GM12878 (cell line): Measurements from ENCODE around the gene ADCY7. TPM values are rescaled to one million over a fixed set of nuclear protein-coding genes. Genes with fewer than 3 reads are reported as not detected.

Experiments used
- ATAC-seq: fragments of 200-7000 bp; cut with Tn5 transposase; 3 replicates; pipeline ENCODE4 v1.9.1; 2020; ENCODE audit warnings: mild to moderate bottlenecking, moderate library complexity
- BruUV-seq: library from RNA; stranded (reverse); fragments of 400-500 nt; replicated peaks from 2 replicates; lab custom pipeline; 2021; lab: Mats Ljungman, UMichigan
- CTCF ChIA-PET: fragments of 300-600 bp; sonication (Branson Sonifier 250); formaldehyde crosslinking; extraction: SDS; loops from one replicate; lab custom pipeline; 2021; ENCODE audit warnings: inconsistent platforms; lab: Yijun Ruan, JAX
- POLR2A ChIA-PET: fragments of 350-600 bp; formaldehyde crosslinking; extraction: SDS; loops from one replicate; lab custom pipeline; 2021; ENCODE audit warnings: inconsistent platforms; lab: Charles Lee
- RAD21 ChIA-PET: fragments of 300-600 bp; sonication (Branson Sonifier 250); formaldehyde crosslinking; loops from one replicate; lab custom pipeline; 2023; ENCODE audit warnings: antibody characterized with exemption; ENCODE audit not compliant: unreplicated experiment; lab: Charles Lee
- SMC1A ChIA-PET: fragments of 300-600 bp; sonication (Branson Sonifier 250); formaldehyde crosslinking; loops from one replicate; lab custom pipeline; 2023; ENCODE audit not compliant: unreplicated experiment, uncharacterized antibody; lab: Charles Lee
- DNase-seq: peaks from one replicate; pipeline ENCODE4 v3.0.0-alpha.2; 2011; ENCODE audit warnings: low read depth, low spot score
- FAIRE-seq: peaks from 3 replicates; lab custom pipeline; 2011; peaks lifted over from hg19 to GRCh38; lab: Jason Lieb, UNC
- H2AFZ ChIP-seq: 2 replicates; pipeline ENCODE4 v1.6.0; 2011; ENCODE audit warnings: low read depth, low read length, control low read depth; ENCODE audit not compliant: control insufficient read depth
- H3K27ac ChIP-seq: 2 replicates; pipeline ENCODE4 v1.5.1; 2011; ENCODE audit warnings: control low read depth; ENCODE audit not compliant: control insufficient read depth, insufficient read depth
- H3K27me3 ChIP-seq, 2 experiments: replicated peaks in 1 of 2; 2 replicates each; pipeline versions ENCODE4 v1.6.0 to v1.6.1; 2011; ENCODE audit warnings: low read length in 1 of 2; ENCODE audit not compliant: control insufficient read depth in 2 of 2, insufficient read depth in 2 of 2
- H3K36me3 ChIP-seq, 2 experiments: 2 replicates each; pipeline ENCODE4 v1.5.1; 2011; ENCODE audit warnings: low read length in 1 of 2; ENCODE audit not compliant: control insufficient read depth in 2 of 2, insufficient read depth in 2 of 2
- H3K4me1 ChIP-seq: 2 replicates; pipeline ENCODE4 v1.6.1; 2011; ENCODE audit warnings: mild to moderate bottlenecking, low read length, moderate library complexity, mixed read lengths; ENCODE audit not compliant: control insufficient read depth, insufficient read depth
- H3K4me2 ChIP-seq: 2 replicates; pipeline ENCODE4 v1.6.0; 2011; ENCODE audit warnings: control low read depth; ENCODE audit not compliant: control insufficient read depth, insufficient read depth
- H3K4me3 ChIP-seq: fragments of 200-600 bp; sonication (generic); 2 replicates; pipeline ENCODE4 v1.5.1; 2016
- H3K79me2 ChIP-seq: 2 replicates; pipeline ENCODE4 v1.6.0; 2011; ENCODE audit warnings: low read length; ENCODE audit not compliant: control insufficient read depth, insufficient read depth
- H3K9ac ChIP-seq: 2 replicates; pipeline ENCODE4 v1.8.0; 2011; ENCODE audit warnings: low read length, control low read depth, mixed read lengths; ENCODE audit not compliant: control insufficient read depth, insufficient read depth
- H3K9me3 ChIP-seq: replicated peaks from 3 replicates; pipeline ENCODE4 v1.5.1; 2011; ENCODE audit warnings: mild to moderate bottlenecking, low read length; ENCODE audit not compliant: control insufficient read depth, insufficient read depth
- H4K20me1 ChIP-seq: 2 replicates; pipeline ENCODE4 v1.6.0; 2011; ENCODE audit not compliant: control insufficient read depth, insufficient read depth
- ATF3 ChIP-seq: IDR thresholded peaks from 2 replicates; pipeline ENCODE4 v1.6.1; 2011; ENCODE audit warnings: low read depth, mild to moderate bottlenecking, low read length, moderate library complexity, borderline replicate concordance; ENCODE audit errors: extremely low read depth
- CHD2 ChIP-seq: IDR thresholded peaks from 2 replicates; pipeline ENCODE4 v1.6.1; 2011; ENCODE audit warnings: low read depth, low read length, improper control_type of control experiment, borderline replicate concordance
- IKZF1 ChIP-seq: fragments of 450-650 bp; conservative IDR thresholded peaks from 2 replicates; pipeline ENCODE4 v1.6.1; 2017; ENCODE audit warnings: antibody characterized with exemption, mild to moderate bottlenecking
- IKZF2 ChIP-seq, 2 experiments: fragments of 450-650 bp; IDR thresholded peaks; 2 replicates each; pipeline ENCODE4 v1.6.1; 2017; ENCODE audit warnings: mild to moderate bottlenecking in 2 of 2, moderate library complexity in 2 of 2
- JUNB ChIP-seq: IDR thresholded peaks from 2 replicates; pipeline ENCODE4 v1.6.1; 2016; ENCODE audit warnings: antibody characterized with exemption, mild to moderate bottlenecking
- KDM1A ChIP-seq: fragments of 200-600 bp; sonication (generic); IDR thresholded peaks from 2 replicates; pipeline ENCODE4 v1.6.1; 2016; ENCODE audit warnings: borderline replicate concordance
- LARP7 ChIP-seq: fragments of 450-650 bp; IDR thresholded peaks from 2 replicates; pipeline ENCODE4 v1.6.1; 2017; ENCODE audit warnings: mild to moderate bottlenecking
- NFYB ChIP-seq: IDR thresholded peaks from 2 replicates; pipeline ENCODE4 v1.6.1; 2011; ENCODE audit warnings: low read depth, mild to moderate bottlenecking, low read length, improper control_type of control experiment, moderate library complexity; ENCODE audit not compliant: insufficient read depth
- PAX5 ChIP-seq: IDR thresholded peaks from 2 replicates; pipeline ENCODE4 v1.6.1; 2011; ENCODE audit warnings: low read depth, low read length, borderline replicate concordance
- PML ChIP-seq: IDR thresholded peaks from 2 replicates; pipeline ENCODE4 v1.6.1; 2012; ENCODE audit warnings: low read length, inconsistent platforms
- RAD21 ChIP-seq: IDR thresholded peaks from 2 replicates; pipeline ENCODE4 v1.6.1; 2011; ENCODE audit warnings: mild to moderate bottlenecking, low read depth, low read length, moderate library complexity; ENCODE audit not compliant: insufficient read depth
- RAD51 ChIP-seq: fragments of 450-650 bp; IDR thresholded peaks from 2 replicates; pipeline ENCODE4 v1.6.1; 2016; ENCODE audit warnings: moderate library complexity, mild to moderate bottlenecking, inconsistent platforms
- RB1 ChIP-seq: fragments of 450-650 bp; formaldehyde crosslinking; IDR thresholded peaks from 2 replicates; pipeline ENCODE4 v1.6.1; 2017; ENCODE audit warnings: mild to moderate bottlenecking, borderline replicate concordance
- RFX5 ChIP-seq: IDR thresholded peaks from 2 replicates; pipeline ENCODE4 v1.6.1; 2011; ENCODE audit warnings: low read depth, low read length, improper control_type of control experiment
- SMARCA5 ChIP-seq: fragments of 450-650 bp; IDR thresholded peaks from 2 replicates; pipeline ENCODE4 v1.6.1; 2017; ENCODE audit warnings: mild to moderate bottlenecking
- SP1 ChIP-seq: IDR thresholded peaks from one replicate; pipeline ENCODE4 v1.6.1; 2011; ENCODE audit warnings: low read depth, low read length
- SRF ChIP-seq, 2 experiments: IDR thresholded peaks; 2 replicates each; pipeline ENCODE4 v1.6.1; 2011; ENCODE audit warnings: low read depth in 2 of 2, low read length in 2 of 2, mild to moderate bottlenecking in 1 of 2, moderate library complexity in 1 of 2
- SUZ12 ChIP-seq: fragments of 200-600 bp; sonication (generic); IDR thresholded peaks from one replicate; pipeline ENCODE4 v1.6.1; 2018; ENCODE audit warnings: antibody characterized with exemption, mild to moderate bottlenecking; ENCODE audit not compliant: unreplicated experiment
- TAF1 ChIP-seq: IDR thresholded peaks from 2 replicates; pipeline ENCODE4 v1.6.1; 2011; ENCODE audit warnings: mild to moderate bottlenecking, low read depth, low read length, borderline replicate concordance
- TCF3 ChIP-seq: IDR thresholded peaks from 2 replicates; pipeline ENCODE4 v1.6.1; 2012; ENCODE audit warnings: low read depth, mild to moderate bottlenecking, low read length, borderline replicate concordance; ENCODE audit not compliant: insufficient read depth
- ZBTB33 ChIP-seq: fragments of 450-650 bp; IDR thresholded peaks from 2 replicates; pipeline ENCODE4 v1.6.1; 2017; ENCODE audit warnings: mild to moderate bottlenecking
- ZNF217 ChIP-seq: fragments of 450-650 bp; IDR thresholded peaks from 2 replicates; pipeline ENCODE4 v1.6.1; 2017; ENCODE audit warnings: antibody characterized with exemption, mild to moderate bottlenecking
- ZNF384 ChIP-seq: IDR thresholded peaks from 2 replicates; pipeline ENCODE4 v1.6.1; 2012; ENCODE audit warnings: low read depth, mild to moderate bottlenecking, low read length, improper control_type of control experiment, borderline replicate concordance
- WGBS: methylation state at CpG from one replicate; pipeline ENCODE4 v1.1.6; 2016; ENCODE audit warnings: low lambda C conversion rate; ENCODE audit not compliant: insufficient replicate concordance, insufficient coverage; ENCODE audit errors: missing lambda C conversion rate; 5-methylcytosine and 5-hydroxymethylcytosine counted together
- in situ Hi-C: fragments of 300-500 bp; cut with MboI; formaldehyde crosslinking; loops from 9 replicates; pipeline ENCODE4 v1.14.3; 2018; ENCODE audit warnings: mixed read lengths
- intact Hi-C: fragments of 100-400 bp; cut with micrococcal nuclease; formaldehyde crosslinking; loops from one replicate; pipeline ENCODE4 v1.14.2; 2022; ENCODE audit not compliant: unreplicated experiment
- polyA plus RNA-seq, 11 experiments: library from polyadenylated mRNA; depleted of rRNA in 4 of 11; unstranded in 6 of 11; stranded (reverse) in 5 of 11; fragments of >200 nt; fragmentation: Nextera tagmentation in 4 of 11; fragmentation: Illumina TruSeq in 1 of 11; extraction: Ambion mirVana in 4 of 11; extraction: Trizol in 1 of 11; gene quantifications; 1 replicate in 1 of 11; 2 replicates in 10 of 11; pipeline versions ENCODE4 v1.2.1 to v1.2.3, GENCODE V29; 2011 to 2016; ENCODE audit warnings: inconsistent platforms in 2 of 11, missing spikeins in 2 of 11, low read depth in 1 of 11
- total RNA-seq, 4 experiments: library from RNA; depleted of rRNA in 3 of 4; stranded (reverse); fragments of >200 nt in 3 of 4; fragmentation: Illumina TruSeq in 1 of 4; extraction: Trizol in 1 of 4; gene quantifications; 2 replicates each; pipeline versions ENCODE4 v1.2.1 to v1.2.3, GENCODE V29; 2013 to 2021

The ADCY7 gene
- total and polyA plus RNA-seq, 10 of the 15 experiments (the other 5 are each of a cell fraction or from before 2014, with no cell fraction given) = 1.2 to 87.9 (median 24.4) TPM

- TF ChIP-seq RFX5 (no peak), ATF3 (no peak), SRF (IDR thresholded peaks at IDR 0.05; ENCODE audit: low read depth in 2 of 2, low read length in 2 of 2) (no peak), ZBTB33 (no peak), PAX5 (no peak), IKZF2 (IDR thresholded peaks at IDR 0.05) (peak; percentile 98), NFYB (no peak), ZNF384 (peak; percentile 67; the same call in 1 of the 2 replicates), PML (no peak)
Observed at GRCh38 chr16:50276801-50277555, 10.6 kb downstream of the ADCY7 start (continued).

- Histone ChIP-seq H3K4me2 (peak overlapping the region; percentile 65; the same call in 1 of the 2 replicates), H3K27me3 (no peaks in the 10 kb centered on the region), H3K9ac (no peak overlapping the region), H4K20me1 (no peaks in the 10 kb centered on the region), H2AFZ (no peak overlapping the region), H3K4me1 (peaks cover 80% of the 10 kb centered on the region), H3K4me3 (no peak overlapping the region), H3K79me2 (peaks cover 90% of the 10 kb centered on the region), H3K27ac (peak overlapping the region; percentile 34), H3K9me3 (no peaks in the 10 kb centered on the region; the same call in 2 of the 3 replicates), H3K36me3 (no peaks in the 10 kb centered on the region)
- ChIA-PET RAD21 (interaction anchor here (0.5 to 1.3 kb wide), 5 partner anchors 11 to 528 kb away, joined by 3 to 4 read pairs (median 3); no protein-coding TSS in a partner anchor), CTCF (interaction anchor here (0.9 to 6.8 kb wide), 10 partner anchors 8 to 528 kb away, joined by 3 to 38 read pairs (median 4); partner anchors contain the start of gene ADCY7), POLR2A (no interaction called here), SMC1A (interaction anchor here (0.9 to 8.9 kb wide), 5 partner anchors 12 to 468 kb away, joined by 3 to 73 read pairs (median 8); partner anchors contain the start of gene ADCY7)
- 13% methylated on average over 3 of the region's 3 CpGs for WGBS
- no peak for DNase-seq
- in situ Hi-C loops (no loop called here), intact Hi-C loops (loop anchor here (5.0 to 10.0 kb wide), 2 partner anchors 123 to 419 kb away; partner anchors contain the start of gene TENT4B)
- BruUV-seq = no TSS peak
- no peak for ATAC-seq
- TF ChIP-seq IKZF2 (IDR thresholded peaks at IDR 0.05) (0 out of 4 replicates have a peak, but pooled peaks of 1 of the 2 experiments have one; percentile 4), LARP7 (no peak), SUZ12 (no peak), CHD2 (no peak), SMARCA5 (0 out of 2 replicates have a peak, but pooled peaks have one; percentile 31), RFX5 (no peak), RAD21 (no peak), ZNF217 (peak; percentile 76), KDM1A (peak; percentile 65; the same call in 1 of the 2 replicates), TAF1 (no peak), IKZF1 (no peak), SP1 (no peak), RB1 (no peak), RAD51 (peak; percentile 47; the same call in 1 of the 2 replicates), JUNB (no peak), TCF3 (no peak)
- no peak for FAIRE-seq
Observed at GRCh38 chr16:50278251-50278650, 11.9 kb downstream of the ADCY7 start.
